NOMO-1 (cell line): ENCODE results near the gene TBL1XR1.

ENCODE experiments used
- DNase-seq, 2 experiments: peaks; one replicate each; lab custom pipeline; 2025; ENCODE audit not compliant: unreplicated experiment in 2 of 2; lab: John Stamatoyannopoulos, UW

Gene TBL1XR1

GRCh38 chr3:177069514-177070329, 127.6 kb downstream of the TBL1XR1 start:
- no peak for DNase-seq

- DNase-seq = no peak
Observed at GRCh38 chr3:177068967-177069366, 128.3 kb downstream of the TBL1XR1 start.

GRCh38 chr3:177066068-177066467, 131.2 kb downstream of the TBL1XR1 start:
- no peak for DNase-seq

- no peak for DNase-seq
Observed at GRCh38 chr3:177065285-177066033, 131.8 kb downstream of the TBL1XR1 start.

- DNase-seq = no peak
Observed at GRCh38 chr3:177062052-177062732, 135.1 kb downstream of the TBL1XR1 start.

GRCh38 chr3:177061369-177061768, 135.9 kb downstream of the TBL1XR1 start:
- no peak for DNase-seq

GRCh38 chr3:177060492-177060891, 136.8 kb downstream of the TBL1XR1 start:
- no peak for DNase-seq

- no peak for DNase-seq
Observed at GRCh38 chr3:177058648-177059047, 138.6 kb downstream of the TBL1XR1 start.

GRCh38 chr3:177057768-177058167, 139.5 kb downstream of the TBL1XR1 start:
- no peak for DNase-seq

- no peak for DNase-seq
Observed at GRCh38 chr3:177056927-177057326, 140.4 kb downstream of the TBL1XR1 start.

GRCh38 chr3:177055605-177056571, 141.4 kb downstream of the TBL1XR1 start:
- DNase-seq = no peak

GRCh38 chr3:177053107-177053506, 144.2 kb downstream of the TBL1XR1 start:
- no peak for DNase-seq

- DNase-seq = no peak
Observed at GRCh38 chr3:177051411-177051810, 145.9 kb downstream of the TBL1XR1 start.

- DNase-seq = peak in 1 of 2 experiments; percentile 55
Observed at GRCh38 chr3:177050501-177051237, 146.6 kb downstream of the TBL1XR1 start.

GRCh38 chr3:177045767-177046166, 151.5 kb downstream of the TBL1XR1 start:
- DNase-seq = no peak

GRCh38 chr3:177045222-177045621, 152.1 kb downstream of the TBL1XR1 start:
- no peak for DNase-seq

GRCh38 chr3:177041730-177042551, 155.3 kb downstream of the TBL1XR1 start:
- no peak for DNase-seq

- DNase-seq = no peak
Observed at GRCh38 chr3:177041021-177041729, 156.1 kb downstream of the TBL1XR1 start.
